Suppressor macrophage treated with lipopolysaccharide for 4 hours (primary cell): Measurements from ENCODE around the gene RBMS3.
"Not testable (repeated sequence)": the region's sequence is repeated elsewhere in the genome, so short reads cannot be mapped to it uniquely, and the experiment has no call there.

Experiments
- DNase-seq: peaks from one replicate; pipeline ENCODE4 v3.0.0-alpha.2; 2020

The RBMS3 gene

DNA sequence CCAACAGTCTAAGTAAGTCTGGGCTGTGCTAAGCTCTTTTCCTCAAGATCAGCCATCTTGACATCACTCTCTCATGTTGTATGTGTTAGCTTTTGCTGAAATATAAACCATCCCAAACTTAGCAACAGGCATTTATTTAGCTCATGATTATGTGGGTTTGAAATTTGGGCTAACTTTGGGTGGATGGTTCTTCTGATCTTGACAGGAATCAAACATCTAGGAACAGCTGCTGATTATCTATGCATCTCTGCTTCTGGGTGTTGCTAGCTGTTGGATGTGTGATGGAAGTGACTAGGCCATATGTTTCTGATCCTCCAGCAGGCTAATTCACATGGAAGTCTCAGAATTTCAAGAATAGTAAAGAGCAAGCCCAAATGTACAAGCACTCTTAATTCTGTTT is 710.3 kb downstream of the RBMS3 start:
- no peak for DNase-seq

GRCh38 chr3:30002797-30003196 is 721.9 kb downstream of the RBMS3 start:
- no peak for DNase-seq

DNA sequence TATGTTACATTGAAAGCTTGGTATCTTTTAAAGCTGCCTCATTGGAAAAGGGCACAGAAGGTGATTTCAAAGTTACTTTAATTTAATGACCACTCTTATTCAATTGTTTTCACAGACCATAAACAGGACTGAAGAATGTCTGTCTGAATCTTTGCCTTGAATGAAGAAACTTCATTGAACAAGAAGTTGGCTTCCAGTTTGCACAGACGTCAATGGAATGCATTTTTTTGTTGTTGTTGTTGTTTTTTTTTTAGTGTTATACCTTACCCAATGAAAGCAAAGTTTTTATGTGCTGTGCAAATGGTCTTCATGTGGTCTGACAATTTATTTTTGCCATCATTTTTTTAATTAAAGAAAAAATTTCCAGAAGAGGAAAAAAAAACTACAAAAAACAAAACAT is 722.9 kb downstream of the RBMS3 start:
- no peak for DNase-seq

DNA sequence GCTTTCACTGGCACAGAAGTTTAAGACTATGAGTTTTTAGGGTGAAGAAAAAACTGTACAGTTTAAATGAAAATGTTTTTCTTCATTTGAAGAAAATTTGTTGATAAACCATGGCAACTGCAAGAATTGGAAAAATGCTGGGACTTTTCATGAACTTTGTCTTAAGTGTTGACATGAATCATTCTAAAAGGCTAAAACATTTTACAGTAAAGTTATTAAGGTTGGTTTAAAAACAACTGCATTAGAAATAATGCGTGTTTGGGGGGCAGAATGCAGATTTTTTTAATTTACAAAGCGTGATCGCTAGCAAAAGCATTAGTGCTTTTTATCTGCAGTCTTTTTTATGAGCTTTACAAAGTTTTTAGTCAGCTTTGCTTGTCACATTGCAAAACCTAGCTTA is 723.6 kb downstream of the RBMS3 start:
- no peak for DNase-seq

DNA sequence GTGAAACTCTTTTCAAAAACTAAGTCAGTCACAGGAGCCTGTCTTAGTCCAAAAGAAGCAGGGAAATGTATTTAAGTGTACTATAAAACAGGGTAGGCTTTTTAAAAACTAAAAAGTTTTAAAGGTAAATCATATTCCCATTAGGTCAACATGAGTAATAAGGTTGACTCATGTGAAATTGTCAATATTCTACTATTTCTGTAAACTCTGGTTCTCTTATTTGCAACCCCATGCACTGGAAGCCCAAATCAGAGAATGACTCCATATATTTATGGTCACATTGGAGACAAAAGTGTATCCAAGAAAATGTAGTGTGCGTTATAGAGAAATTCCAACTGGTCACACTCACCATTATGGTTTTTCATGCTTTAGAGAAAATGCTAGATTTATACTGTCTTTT is 725.2 kb downstream of the RBMS3 start:
- no peak for DNase-seq

GRCh38 chr3:30007668-30008067 is 726.8 kb downstream of the RBMS3 start:
- peak; percentile 35 for DNase-seq

DNA sequence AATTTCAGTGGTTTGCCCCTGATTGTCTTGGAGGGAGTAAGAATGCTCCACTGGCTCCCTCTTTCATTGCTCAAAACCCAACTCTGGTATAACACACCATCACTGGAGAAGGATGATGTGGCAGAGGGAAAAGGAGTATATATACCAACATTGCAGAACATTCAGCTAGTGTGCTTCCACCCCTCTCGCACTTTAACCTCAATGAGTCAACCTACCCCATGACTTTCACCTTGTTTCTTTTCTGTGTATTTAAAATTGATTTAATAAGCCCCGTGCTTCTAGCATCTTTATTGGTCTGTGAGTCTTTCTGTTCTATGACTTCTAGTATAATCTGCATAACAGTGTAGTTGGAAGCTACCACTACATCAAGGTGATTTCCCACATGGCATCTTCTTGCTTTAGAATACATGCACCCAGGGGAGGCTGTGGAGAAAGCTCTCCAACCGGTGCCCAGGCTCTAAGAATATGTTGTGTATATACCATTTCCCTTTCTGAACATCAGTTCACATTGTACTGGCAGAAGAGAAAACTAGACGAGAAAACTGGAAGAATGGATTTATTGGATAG is 730.4 kb downstream of the RBMS3 start:
- no peak for DNase-seq

- DNase-seq: peak; percentile 82
These were observed 732.2 kb downstream of the RBMS3 start for GRCh38 chr3:30012941-30013543.

DNA sequence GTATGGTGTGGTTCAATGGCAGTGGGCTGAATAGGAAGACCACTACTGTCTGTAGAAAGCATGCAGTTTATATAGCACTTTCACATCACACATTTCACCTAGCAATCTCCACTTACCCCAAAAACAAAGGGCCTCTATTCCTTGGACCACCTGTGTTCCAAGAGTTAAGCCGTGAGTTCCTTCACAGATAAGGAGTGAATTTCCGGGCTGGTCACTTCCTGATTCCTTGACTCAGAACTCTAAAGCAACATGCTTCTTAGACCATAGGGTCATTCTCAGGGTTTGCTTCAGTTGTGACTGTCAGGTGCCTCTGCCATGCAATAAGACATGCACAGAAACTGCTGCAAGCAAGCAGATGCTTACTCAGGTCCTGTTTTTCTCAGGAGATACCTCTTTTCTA is 737.0 kb downstream of the RBMS3 start:
- no peak for DNase-seq

- DNase-seq: no peak
These were observed 739.5 kb downstream of the RBMS3 start for GRCh38 chr3:30020380-30020779.

DNA sequence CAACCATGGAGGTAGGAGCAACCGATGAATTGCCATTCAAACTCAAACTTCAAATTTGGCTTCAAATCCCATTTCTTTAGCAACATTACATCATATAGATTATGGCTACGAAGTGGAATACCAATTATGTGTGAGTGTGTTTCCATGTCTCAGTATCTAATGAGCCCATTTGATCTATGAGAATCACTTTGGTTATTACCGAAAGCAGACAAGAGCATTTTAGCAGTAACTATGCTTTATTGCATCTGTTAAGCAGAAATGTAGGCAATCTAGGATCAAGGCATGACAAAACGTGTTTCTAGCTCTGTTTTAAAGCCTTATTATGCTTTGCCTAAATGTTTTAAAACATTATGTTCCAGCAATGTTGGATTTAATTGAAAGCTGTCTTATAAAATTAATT is 743.6 kb downstream of the RBMS3 start:
- no peak for DNase-seq

DNA sequence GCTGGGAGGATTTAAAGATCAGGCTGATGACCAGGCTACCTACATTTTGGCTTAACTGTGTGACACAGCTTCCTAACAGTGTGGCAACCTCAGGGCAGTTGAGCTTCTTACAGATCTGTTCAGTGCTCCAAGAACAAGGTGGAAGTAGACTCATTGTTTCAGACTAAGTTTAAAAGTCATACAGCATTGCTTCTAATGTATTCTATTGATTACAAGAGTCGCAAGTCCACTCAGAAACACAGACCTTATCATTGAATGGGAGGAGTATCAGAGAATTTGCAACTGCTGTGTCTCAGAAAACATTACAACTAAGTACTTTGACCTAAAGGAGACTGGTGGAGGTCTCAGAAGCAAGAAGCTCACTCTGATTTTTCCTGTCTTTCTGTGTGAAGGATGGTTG is 746.0 kb downstream of the RBMS3 start:
- DNase-seq: no peak

DNA sequence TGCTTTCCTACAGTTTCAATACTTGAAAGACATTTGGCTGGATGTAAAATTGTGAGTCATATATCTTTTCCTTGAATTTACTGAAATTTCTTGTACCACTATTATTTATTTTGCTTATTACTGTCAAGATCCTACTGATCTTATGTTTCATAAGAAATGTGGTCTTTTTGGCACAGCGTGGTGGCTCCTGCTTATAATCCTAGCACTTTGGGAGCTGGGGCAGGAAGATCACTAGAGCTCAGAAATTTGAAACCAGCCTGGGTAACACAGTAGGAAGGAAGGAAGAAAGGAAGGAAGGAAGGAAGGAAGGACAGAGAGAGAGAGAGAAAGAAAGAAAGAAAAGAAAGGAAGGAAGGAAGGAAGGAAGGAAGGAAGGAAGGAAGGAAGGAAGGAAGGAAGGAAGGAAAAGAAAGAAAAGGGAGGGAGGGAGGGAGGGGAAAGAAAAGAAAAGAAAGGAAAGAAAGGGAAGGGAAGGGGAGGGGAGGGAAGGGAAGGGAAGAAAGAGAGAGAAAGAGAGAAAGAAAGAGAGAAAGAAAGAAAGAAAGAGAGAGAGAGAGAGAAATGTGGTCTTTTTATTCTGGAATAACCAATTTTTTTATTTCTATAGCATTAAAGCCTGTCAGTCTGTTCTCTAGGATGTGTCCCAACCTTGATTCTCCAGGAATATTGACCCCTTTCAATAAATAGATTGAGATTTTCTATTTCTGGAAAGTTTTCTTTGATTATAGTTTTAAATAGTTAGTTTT is 753.5 kb downstream of the RBMS3 start:
- DNase-seq: no peak

GRCh38 chr3:30035935-30036567 is 755.2 kb downstream of the RBMS3 start:
- no peak for DNase-seq

DNA sequence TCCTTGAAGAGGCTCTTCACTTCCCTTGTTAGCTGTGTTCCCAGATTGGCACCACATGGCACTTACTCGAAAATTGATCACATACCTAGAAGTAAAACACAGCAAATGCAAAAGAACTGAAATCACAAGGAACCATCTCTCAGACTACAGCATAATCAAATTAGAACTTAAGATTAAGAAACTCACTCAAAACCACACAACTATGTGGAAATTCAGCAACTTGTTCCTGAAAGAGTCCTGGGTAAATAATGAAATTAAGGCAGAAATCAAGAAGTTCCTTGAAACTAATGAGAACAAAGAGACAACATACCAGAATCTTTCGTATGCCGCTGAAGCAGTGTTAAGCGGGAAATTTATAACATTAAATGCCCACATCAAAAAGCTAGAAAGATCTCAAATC is 759.3 kb downstream of the RBMS3 start:
- DNase-seq: peak; percentile 19

GRCh38 chr3:30041481-30041880 is 760.6 kb downstream of the RBMS3 start:
- DNase-seq: peak; percentile 26

DNA sequence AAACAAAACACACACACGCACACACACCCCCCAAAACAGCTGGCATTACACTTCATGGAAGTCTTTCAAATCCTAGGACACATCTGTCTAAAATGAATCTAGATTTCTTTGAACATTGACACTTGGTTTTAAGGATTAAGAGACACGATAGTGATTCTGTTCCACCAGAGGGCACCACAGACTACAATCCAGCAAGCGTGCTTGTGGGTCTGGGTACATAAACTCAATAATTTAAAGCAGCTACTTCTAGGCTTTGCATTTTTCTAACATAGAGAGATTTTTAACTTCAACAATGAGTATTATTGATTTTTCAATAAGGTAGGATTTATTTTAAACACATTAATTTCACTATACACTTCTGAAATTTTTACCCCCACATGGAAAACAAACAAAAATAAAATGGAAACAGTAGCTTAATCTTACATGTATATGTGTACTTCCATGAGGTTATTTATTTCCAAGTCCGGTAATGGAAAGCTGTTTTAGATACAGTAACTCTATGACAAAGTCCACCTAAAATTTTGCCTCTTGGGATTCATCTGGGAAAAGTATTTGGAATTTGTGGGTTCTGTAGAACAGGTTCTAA is 761.5 kb downstream of the RBMS3 start:
- peak; percentile 80 for DNase-seq

DNA sequence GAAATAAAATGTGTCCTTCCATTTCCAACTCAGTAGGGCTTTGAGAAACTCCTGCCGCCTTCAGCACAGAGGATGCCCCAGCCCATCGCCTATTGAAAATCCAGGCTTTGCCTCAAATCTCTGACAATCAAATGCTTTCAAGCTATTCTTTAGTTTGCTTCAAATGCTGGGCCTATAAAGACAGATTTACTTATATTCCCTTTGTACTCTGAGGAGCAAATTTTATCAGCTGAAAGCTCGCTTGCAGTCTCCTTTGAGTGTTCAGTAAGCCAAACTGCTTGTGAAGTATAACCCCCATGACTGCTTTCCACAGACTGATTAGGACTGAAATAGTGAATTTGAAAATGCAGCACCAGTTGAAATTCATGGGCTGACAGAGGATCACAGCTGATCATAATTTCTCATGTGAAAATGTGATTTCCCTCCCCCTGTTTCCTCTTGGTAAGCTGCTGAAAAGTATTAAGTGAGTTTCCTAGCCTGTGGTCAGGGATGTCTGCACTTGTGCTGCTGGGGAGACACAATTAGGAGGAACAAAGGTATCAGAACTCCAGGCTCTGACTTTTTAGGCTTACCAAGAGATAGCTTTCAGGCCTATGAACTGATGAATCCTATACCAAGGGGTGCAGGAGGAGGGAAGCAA is 762.2 kb downstream of the RBMS3 start:
- DNase-seq: no peak

- no peak for DNase-seq
These were observed 763.6 kb downstream of the RBMS3 start for GRCh38 chr3:30044515-30044914.

- DNase-seq: no peak
These were observed 767.6 kb downstream of the RBMS3 start for GRCh38 chr3:30048431-30048830.

DNA sequence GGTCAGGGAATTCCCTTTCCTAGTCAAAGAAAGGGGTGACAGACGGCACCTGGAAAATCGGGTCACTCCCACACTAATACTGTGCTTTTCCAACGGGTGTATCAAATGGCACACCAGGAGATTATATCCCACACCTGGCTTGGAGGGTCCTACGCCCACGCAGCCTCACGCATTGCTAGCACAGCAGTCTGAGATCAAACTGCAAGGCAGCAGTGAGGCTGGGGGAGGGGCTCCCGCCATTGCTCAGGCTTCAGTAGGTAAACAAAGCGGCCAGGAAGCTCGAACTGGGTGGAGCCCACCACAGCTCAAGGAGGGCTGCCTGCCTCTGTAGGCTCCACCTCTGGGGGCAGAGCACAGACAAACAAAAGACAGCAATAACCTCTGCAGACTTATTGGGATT is 769.2 kb downstream of the RBMS3 start:
- not testable (repeated sequence) for DNase-seq

DNA sequence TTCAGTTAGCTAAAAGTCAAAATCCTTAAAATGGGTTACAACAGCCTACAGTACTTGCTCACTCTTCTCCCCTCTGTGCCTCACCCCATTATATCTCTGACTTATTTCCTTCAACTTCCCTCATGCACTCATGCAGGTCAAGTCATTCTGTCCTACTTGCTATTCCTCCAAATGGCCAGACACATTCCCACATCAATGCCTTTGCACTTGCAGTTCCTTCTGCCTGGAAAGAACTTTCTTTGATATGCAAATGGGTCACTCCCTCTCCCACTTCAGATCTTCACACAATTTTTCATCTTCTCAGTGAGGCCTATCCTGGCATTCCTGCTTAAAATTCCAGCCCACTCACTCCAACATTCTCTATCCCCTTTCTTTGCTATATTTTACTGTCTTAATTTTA is 778.4 kb downstream of the RBMS3 start:
- DNase-seq: no peak
